IPS-11a (cell line): ENCODE data around the gene ADAMTSL3.
"Not testable (repeated sequence)": the region's sequence is repeated elsewhere in the genome, so short reads cannot be mapped to it uniquely, and the experiment has no call there.

Experiments used
- H3K4me3 ChIP-seq: one replicate; pipeline ENCODE4 v1.5.1; 2013; ENCODE audit warnings: low read depth, low read length, control low read depth

The ADAMTSL3 gene

GRCh38 chr15:83961311-83961710 is 307.4 kb downstream of the ADAMTSL3 start:
- H3K4me3 ChIP-seq: no peak overlapping the region

- not testable (repeated sequence) for H3K4me3 ChIP-seq
These were observed 311.0 kb downstream of the ADAMTSL3 start for GRCh38 chr15:83964967-83965366.

- no peak overlapping the region for H3K4me3 ChIP-seq
These were observed 316.5 kb downstream of the ADAMTSL3 start for GRCh38 chr15:83970295-83970890.

DNA sequence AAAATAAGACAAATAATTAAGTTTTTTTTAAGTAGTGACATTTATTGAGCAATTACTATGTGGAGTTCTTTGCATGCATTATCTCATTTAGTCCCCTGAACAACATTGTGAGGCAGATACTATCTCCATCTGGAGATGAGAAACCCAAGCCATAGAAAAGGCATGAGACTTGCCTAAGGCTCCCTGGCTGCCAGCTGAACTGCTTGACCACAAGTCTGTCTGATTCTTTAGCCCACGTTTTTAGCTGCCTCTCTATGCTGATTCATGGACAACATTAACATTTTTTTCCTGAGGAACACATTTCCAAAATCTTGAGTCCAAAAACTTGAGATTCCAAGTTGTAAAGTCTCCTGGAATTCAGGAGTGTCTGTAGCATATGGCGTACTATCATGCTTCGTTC is 318.1 kb downstream of the ADAMTSL3 start:
- H3K4me3 ChIP-seq: no peak overlapping the region

DNA sequence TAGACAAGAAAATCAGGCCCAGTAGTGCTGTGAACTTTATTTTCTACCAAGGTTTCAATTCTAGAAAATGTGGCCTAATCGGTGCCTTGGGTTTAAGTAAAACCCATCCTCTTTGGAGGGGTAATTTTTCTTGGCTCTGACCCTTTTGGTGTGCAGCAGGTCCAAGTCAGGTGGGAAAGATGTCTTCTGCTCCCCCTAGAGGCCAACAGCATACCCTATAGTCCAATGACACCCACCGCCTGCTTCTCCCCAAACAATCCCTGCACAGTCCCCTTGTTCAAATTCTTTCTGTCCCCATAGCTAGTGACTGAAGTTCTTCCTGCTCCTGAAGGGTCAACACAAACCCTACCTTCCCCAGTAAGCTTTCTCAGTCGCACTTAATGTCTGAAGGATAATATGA is 319.9 kb downstream of the ADAMTSL3 start:
- H3K4me3 ChIP-seq: no peak overlapping the region

GRCh38 chr15:83977992-83978391 is 324.1 kb downstream of the ADAMTSL3 start:
- no peak overlapping the region for H3K4me3 ChIP-seq

DNA sequence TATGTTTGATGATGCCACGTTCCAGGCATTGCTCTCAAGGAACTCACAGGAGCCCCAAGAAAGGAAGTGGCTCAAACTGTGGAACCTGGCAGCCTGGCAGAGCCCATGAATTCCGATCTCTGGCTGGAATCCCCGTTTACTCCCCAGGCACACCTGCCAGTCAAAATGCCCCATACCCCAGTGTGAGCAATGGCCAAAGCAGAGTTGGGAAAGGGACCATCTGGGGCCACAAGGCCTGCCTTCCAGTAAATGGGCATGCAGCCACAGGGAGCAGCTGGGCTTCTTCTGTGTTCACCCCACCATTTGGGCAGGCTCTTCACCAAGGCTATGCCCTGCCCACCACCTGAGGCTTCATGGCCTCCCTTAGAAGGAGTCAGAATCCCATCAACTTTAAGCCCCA is 324.7 kb downstream of the ADAMTSL3 start:
- no peak overlapping the region for H3K4me3 ChIP-seq

GRCh38 chr15:83980637-83981036 is 326.7 kb downstream of the ADAMTSL3 start:
- no peak overlapping the region for H3K4me3 ChIP-seq

DNA sequence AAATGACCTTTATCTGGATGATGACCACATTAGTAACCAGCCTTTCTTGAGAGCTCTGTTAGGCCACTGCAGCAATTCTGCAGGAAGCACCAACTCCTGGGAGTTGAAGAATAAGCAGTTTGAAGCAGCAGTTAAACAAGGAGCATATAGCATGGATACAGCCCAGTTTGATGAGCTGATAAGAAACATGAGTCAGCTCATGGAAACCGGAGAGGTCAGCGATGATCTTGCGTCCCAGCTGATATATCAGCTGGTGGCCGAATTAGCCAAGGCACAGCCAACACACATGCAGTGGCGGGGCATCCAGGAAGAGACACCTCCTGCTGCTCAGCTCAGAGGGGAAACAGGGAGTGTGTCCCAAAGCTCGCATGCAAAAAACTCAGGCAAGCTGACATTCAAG is 328.8 kb downstream of the ADAMTSL3 start:
- no peak overlapping the region for H3K4me3 ChIP-seq

- no peak overlapping the region for H3K4me3 ChIP-seq
These were observed 329.9 kb downstream of the ADAMTSL3 start for GRCh38 chr15:83983634-83984458.

DNA sequence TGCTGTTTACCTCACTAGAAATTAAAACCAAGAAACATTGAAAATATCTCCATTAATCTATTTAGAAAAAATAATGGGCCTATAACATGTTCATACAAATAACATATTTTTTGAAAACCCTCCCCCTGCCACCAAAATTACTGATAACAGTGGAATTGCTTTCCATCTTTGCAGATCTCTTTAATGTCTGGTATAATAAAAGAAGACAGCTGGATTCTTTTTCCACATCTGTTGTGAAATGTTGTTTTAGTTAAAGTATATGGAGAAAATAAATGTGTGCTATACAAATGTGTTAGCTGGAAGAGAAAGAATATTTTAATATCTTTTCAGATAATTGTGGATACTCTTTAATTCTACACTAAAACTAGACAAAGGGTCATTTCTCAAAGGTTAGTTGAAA is 330.7 kb downstream of the ADAMTSL3 start:
- H3K4me3 ChIP-seq: no peak overlapping the region

GRCh38 chr15:83991163-83991562 is 337.2 kb downstream of the ADAMTSL3 start:
- H3K4me3 ChIP-seq: no peak overlapping the region

- no peak overlapping the region for H3K4me3 ChIP-seq
These were observed 338.6 kb downstream of the ADAMTSL3 start for GRCh38 chr15:83992324-83993031.

- H3K4me3 ChIP-seq: no peak overlapping the region
These were observed 339.7 kb downstream of the ADAMTSL3 start for GRCh38 chr15:83993591-83993990.

GRCh38 chr15:83998486-83998885 is 344.6 kb downstream of the ADAMTSL3 start:
- H3K4me3 ChIP-seq: no peak overlapping the region

GRCh38 chr15:83999396-84000135 is 345.6 kb downstream of the ADAMTSL3 start:
- H3K4me3 ChIP-seq: no peak overlapping the region

DNA sequence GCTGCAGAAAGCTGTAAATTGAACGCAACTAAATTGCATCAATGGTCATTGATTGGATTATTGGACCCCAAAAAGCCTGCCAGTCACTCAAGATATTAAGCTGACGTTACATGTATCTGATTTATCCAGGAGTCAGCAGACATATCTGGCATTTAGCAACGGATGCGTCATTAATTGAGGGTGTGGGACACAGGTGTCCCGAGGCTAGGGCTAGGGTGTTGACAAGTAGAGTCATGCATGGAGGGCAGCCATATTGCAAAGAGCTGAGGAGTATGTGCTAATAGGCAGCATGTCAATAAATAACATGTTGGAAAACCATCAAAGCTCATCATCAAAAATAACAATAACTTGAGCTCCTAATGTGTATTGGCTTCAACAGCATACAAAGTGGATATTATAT is 347.1 kb downstream of the ADAMTSL3 start:
- no peak overlapping the region for H3K4me3 ChIP-seq

GRCh38 chr15:84001655-84002054 is 347.7 kb downstream of the ADAMTSL3 start:
- H3K4me3 ChIP-seq: no peak overlapping the region

GRCh38 chr15:84003791-84004503 is 350.0 kb downstream of the ADAMTSL3 start:
- no peak overlapping the region for H3K4me3 ChIP-seq

DNA sequence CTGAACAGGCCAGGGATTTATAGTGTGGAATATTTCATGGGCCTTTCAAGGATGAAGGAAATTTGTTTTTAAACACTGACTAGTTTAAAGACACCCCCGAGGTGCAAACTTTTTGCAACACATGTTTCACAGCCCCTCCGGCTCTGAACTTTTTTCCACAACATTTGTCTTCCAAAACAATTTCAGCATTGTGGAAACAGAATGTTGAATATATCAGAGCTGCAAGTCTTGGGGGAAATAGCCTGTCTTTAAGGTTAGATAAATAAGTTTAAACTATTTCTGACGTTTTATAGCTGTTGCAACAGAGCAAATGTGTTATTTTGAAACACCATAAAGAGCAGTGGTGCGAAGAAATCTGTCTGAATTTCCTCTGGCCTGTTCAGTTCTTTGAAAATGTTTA is 352.5 kb downstream of the ADAMTSL3 start:
- H3K4me3 ChIP-seq: no peak overlapping the region

DNA sequence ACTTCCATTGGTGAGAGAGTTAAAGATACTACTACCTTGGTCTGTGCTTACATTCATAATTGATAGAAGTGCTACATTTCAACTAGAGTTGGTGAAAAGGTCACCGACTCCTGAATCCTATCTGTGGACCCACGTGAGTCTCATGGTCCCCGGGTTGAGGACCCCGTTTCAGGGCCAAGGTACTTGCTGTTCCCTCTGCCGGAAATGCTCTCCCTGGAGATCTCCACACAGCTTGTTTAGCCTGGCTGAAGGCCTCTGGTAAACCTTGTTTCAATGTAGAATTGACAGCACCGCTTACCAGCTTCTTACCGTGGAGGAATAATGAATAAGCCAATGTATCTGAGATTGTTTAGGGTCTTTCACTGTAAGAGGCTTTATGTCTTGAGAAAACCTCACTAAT is 355.7 kb downstream of the ADAMTSL3 start:
- H3K4me3 ChIP-seq: no peak overlapping the region
